ENCODE results near the gene ENDOU. TPM values are rescaled to one million over a fixed set of nuclear protein-coding genes. Genes with fewer than 3 reads are reported as not detected.

The ENDOU gene
- total and polyA plus RNA-seq, 4 experiments from 2014 or later, result not detected

- peaks cover 22 to 45% (median 30%) of the 10 kb centered on the region in 4 donors for H3K4me1 Mint-ChIP-seq
- Histone ChIP-seq H3K27ac (ENCODE audit: low read depth, low read length) (no peak overlapping the region), H3K36me3 (ENCODE audit: insufficient read depth, low read length) (no peaks in the 10 kb centered on the region), H3K4me1 (ENCODE audit: insufficient read depth, low read length) (peaks cover 40% of the 10 kb centered on the region), H3K27me3 (ENCODE audit: insufficient read depth, low read length) (no peaks in the 10 kb centered on the region), H3K9me3 (ENCODE audit: control insufficient read depth in 1 of 2, low read length in 2 of 2) (no peaks in the 10 kb centered on the region), H3K4me3 (ENCODE audit: low read length in 2 of 2) (no peak overlapping the region)
- peaks cover 0 to 15% of the 10 kb centered on the region in 2 donors for H3K36me3 Mint-ChIP-seq
- CTCF ChIA-PET (ENCODE audit: partially characterized antibody), result interaction anchor here (2.9 to 16.7 kb wide), 3 partner anchors 34 to 126 kb away, joined by 26 to 318 read pairs (median 185); partner anchors contain the start of gene SLC48A1
- peaks cover 0 to 2% (median 0%) of the 10 kb centered on the region in 8 donors for H3K9me3 Mint-ChIP-seq
- no peak overlapping the region for H3K4me3 Mint-ChIP-seq
- POLR2A ChIA-PET (ENCODE audit: partially characterized antibody), result interaction anchor here (1.6 kb wide), 1 partner anchor 125 kb away, joined by 5 read pairs; no protein-coding TSS in a partner anchor
- peak overlapping the region in 3 of 7 donors; percentile 15 to 37 (median 26) for H3K27ac Mint-ChIP-seq
- H3K27me3 Mint-ChIP-seq, result no peaks in the 10 kb centered on the region
- intact Hi-C loops (cut with micrococcal nuclease), result loop anchor here (5.0 kb wide), 1 partner anchor 253 kb away; the partner anchor contains the start of gene TMEM106C
- DNase-seq, result no peak
Observed at GRCh38 chr12:47709237-47709636, 16.1 kb downstream of the ENDOU start.

- POLR2A ChIA-PET (ENCODE audit: partially characterized antibody), result interaction anchor here (1.3 to 2.7 kb wide), 4 partner anchors 65 to 113 kb away, joined by 3 to 18 read pairs (median 7); partner anchors contain the start of genes HDAC7 and SLC48A1
- CTCF ChIA-PET (ENCODE audit: partially characterized antibody), result interaction anchor here (1.0 to 16.7 kb wide), 7 partner anchors 7 to 100 kb away, joined by 3 to 318 read pairs (median 4); partner anchors contain the start of gene SLC48A1
- H3K27ac ChIP-seq (ENCODE audit: low read depth, low read length), result no peak overlapping the region
Observed at GRCh38 chr12:47707905-47708543, 17.3 kb downstream of the ENDOU start.

DNA sequence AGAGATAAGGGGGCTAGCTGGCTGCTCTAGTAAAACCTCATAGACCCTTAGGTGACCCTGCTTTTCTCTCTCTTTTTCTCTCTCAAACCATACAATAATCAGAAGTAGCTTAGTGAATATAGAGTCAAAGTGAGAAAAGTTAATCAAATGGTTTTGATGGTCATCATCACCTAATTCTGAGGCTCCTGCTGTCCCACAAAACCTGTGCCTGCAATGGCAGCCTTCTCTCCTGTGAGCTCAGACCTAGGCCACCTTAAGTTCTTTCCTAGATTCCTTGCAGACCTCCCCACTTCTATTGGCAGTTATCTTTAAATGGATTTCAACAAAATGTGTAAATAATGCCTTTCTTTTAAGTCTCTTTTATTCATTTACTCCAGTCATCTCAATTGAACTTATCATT, 17.9 kb downstream of the ENDOU start:
- POLR2A ChIA-PET (ENCODE audit: partially characterized antibody), result interaction anchor here (0.7 to 2.7 kb wide), 8 partner anchors 51 to 399 kb away, joined by 3 to 18 read pairs (median 4); partner anchors contain the start of genes HDAC7, RAPGEF3, SENP1 and SLC48A1
- Mint-ChIP-seq H3K4me3 (peak overlapping the region; percentile 40 to 100 (median 67)), H3K27ac (peak overlapping the region; percentile 13 to 93 (median 81)), H3K4me1 (peaks cover 34 to 56% (median 45%) of the 10 kb centered on the region in 4 donors), H3K9me3 (peaks cover 0 to 2% (median 0%) of the 10 kb centered on the region in 8 donors), H3K27me3 (no peaks in the 10 kb centered on the region), H3K36me3 (peaks cover 0 to 22% of the 10 kb centered on the region in 2 donors)
- CTCF ChIA-PET (ENCODE audit: partially characterized antibody), result interaction anchor here (0.7 to 16.7 kb wide), 10 partner anchors 8 to 1717 kb away, joined by 3 to 318 read pairs (median 4); partner anchors contain the start of gene SLC48A1
- H3K4me1 ChIP-seq (ENCODE audit: insufficient read depth, low read length), result peaks cover 54% of the 10 kb centered on the region
- DNase-seq, result no peak
- intact Hi-C loops (cut with micrococcal nuclease), result loop anchor here (2.0 to 5.0 kb wide), 2 partner anchors 255 to 449 kb away; partner anchors contain the start of genes ASB8 and TMEM106C
- H3K27ac ChIP-seq (ENCODE audit: low read depth, low read length), result no peak overlapping the region
- H3K36me3 ChIP-seq (ENCODE audit: insufficient read depth, low read length), result no peaks in the 10 kb centered on the region
- no peaks in the 10 kb centered on the region for H3K9me3 ChIP-seq (ENCODE audit: control insufficient read depth in 1 of 2, low read length in 2 of 2)
- H3K27me3 ChIP-seq (ENCODE audit: insufficient read depth, low read length), result no peaks in the 10 kb centered on the region
- no peak overlapping the region for H3K4me3 ChIP-seq (ENCODE audit: low read length in 2 of 2)

More at GRCh38 chr12:47707905-47708543, 17.3 kb downstream of the ENDOU start:
- Histone ChIP-seq H3K36me3 (ENCODE audit: insufficient read depth, low read length) (no peaks in the 10 kb centered on the region), H3K9me3 (ENCODE audit: control insufficient read depth in 1 of 2, low read length in 2 of 2) (no peaks in the 10 kb centered on the region), H3K4me3 (ENCODE audit: low read length in 2 of 2) (no peak overlapping the region), H3K27me3 (ENCODE audit: insufficient read depth, low read length) (no peaks in the 10 kb centered on the region), H3K4me1 (ENCODE audit: insufficient read depth, low read length) (peaks cover 52% of the 10 kb centered on the region)
- Mint-ChIP-seq H3K36me3 (peaks cover 0 to 21% of the 10 kb centered on the region in 2 donors), H3K4me3 (peak overlapping the region; percentile 26 to 100 (median 67)), H3K9me3 (peaks cover 0 to 2% (median 0%) of the 10 kb centered on the region in 8 donors), H3K4me1 (peaks cover 31 to 56% (median 41%) of the 10 kb centered on the region in 4 donors), H3K27ac (peak overlapping the region; percentile 62 to 93 (median 83)), H3K27me3 (no peaks in the 10 kb centered on the region)
- no peak for DNase-seq
- intact Hi-C loops (cut with micrococcal nuclease), result loop anchor here (2.0 to 5.0 kb wide), 2 partner anchors 254 to 449 kb away; partner anchors contain the start of genes ASB8 and TMEM106C

GRCh38 chr12:47705566-47706425, 19.5 kb downstream of the ENDOU start, which contains the start of gene RPAP3:
RPAP3 (minus strand) TSS chr12:47706030; CDS start chr12:47702840, 3,190 bp downstream.
- H3K27me3 Mint-ChIP-seq, result no peaks in the 10 kb centered on the region
- CTCF ChIA-PET (ENCODE audit: partially characterized antibody), result interaction anchor here (0.6 to 16.7 kb wide), 13 partner anchors 9 to 663 kb away, joined by 3 to 318 read pairs (median 4); partner anchors contain the start of gene SLC48A1
- H3K27ac Mint-ChIP-seq, result peak within 1 kb of the TSS; percentile 93 to 99 (median 97)
- peaks cover 5% of the 10 kb centered on the region for H3K36me3 ChIP-seq (ENCODE audit: insufficient read depth, low read length)
- peaks cover 0 to 2% (median 0%) of the 10 kb centered on the region in 8 donors for H3K9me3 Mint-ChIP-seq
- intact Hi-C loops (cut with micrococcal nuclease), result loop anchor here (1.0 to 5.0 kb wide), 3 partner anchors 10 to 451 kb away; partner anchors contain the start of genes ASB8 and TMEM106C
- H3K4me1 Mint-ChIP-seq, result peaks cover 35 to 56% (median 47%) of the 10 kb centered on the region in 4 donors
- no peaks in the 10 kb centered on the region for H3K9me3 ChIP-seq (ENCODE audit: control insufficient read depth in 1 of 2, low read length in 2 of 2)
- H3K4me3 ChIP-seq (ENCODE audit: low read length in 2 of 2), result peak within 1 kb of the TSS; percentile 60 to 70
- H3K4me1 ChIP-seq (ENCODE audit: insufficient read depth, low read length), result peaks cover 54% of the 10 kb centered on the region
- H3K27ac ChIP-seq (ENCODE audit: low read depth, low read length), result peak within 1 kb of the TSS; percentile 81
- H3K36me3 Mint-ChIP-seq, result peaks cover 4 to 26% of the 10 kb centered on the region in 2 donors
- H3K27me3 ChIP-seq (ENCODE audit: insufficient read depth, low read length), result no peaks in the 10 kb centered on the region
- peak within 1 kb of the TSS; percentile 95 to 100 (median 98) for H3K4me3 Mint-ChIP-seq
- peak; percentile 93 to 96 (median 93) for DNase-seq
- POLR2A ChIA-PET (ENCODE audit: partially characterized antibody), result interaction anchor here (0.7 to 2.7 kb wide), 23 partner anchors 9 to 1491 kb away, joined by 3 to 18 read pairs (median 4); partner anchors contain the start of genes ASB8, HDAC7, RAPGEF3 and SENP1

DNA sequence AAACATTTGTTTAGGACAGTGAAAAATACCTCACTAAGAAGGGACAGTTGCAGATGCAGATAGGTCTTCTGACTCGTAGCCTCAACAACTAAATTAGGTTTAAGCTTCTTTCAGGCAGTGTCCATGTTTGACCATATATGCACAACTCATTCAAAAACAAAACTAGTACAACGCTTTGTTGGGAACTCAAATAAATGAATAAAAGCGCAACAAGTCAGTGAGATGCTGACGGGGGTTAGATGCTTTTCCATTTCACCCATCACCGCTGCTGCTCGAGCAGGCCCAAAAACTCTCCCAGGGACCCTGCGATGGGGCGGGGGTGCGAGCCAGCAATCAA, 20.1 kb downstream of the ENDOU start:
- CTCF ChIA-PET (ENCODE audit: partially characterized antibody), result interaction anchor here (0.6 to 16.7 kb wide), 7 partner anchors 10 to 662 kb away, joined by 3 to 318 read pairs (median 9); partner anchors contain the start of gene SLC48A1
- peak overlapping the region; percentile 91 to 98 (median 96) for H3K4me3 Mint-ChIP-seq
- peaks cover 38 to 59% (median 50%) of the 10 kb centered on the region in 4 donors for H3K4me1 Mint-ChIP-seq
- Histone ChIP-seq H3K36me3 (ENCODE audit: insufficient read depth, low read length) (peaks cover 11% of the 10 kb centered on the region), H3K4me1 (ENCODE audit: insufficient read depth, low read length) (peaks cover 54% of the 10 kb centered on the region), H3K27ac (ENCODE audit: low read depth, low read length) (peak overlapping the region; percentile 81), H3K9me3 (ENCODE audit: control insufficient read depth in 1 of 2, low read length in 2 of 2) (no peaks in the 10 kb centered on the region), H3K27me3 (ENCODE audit: insufficient read depth, low read length) (no peaks in the 10 kb centered on the region), H3K4me3 (ENCODE audit: low read length in 2 of 2) (peak overlapping the region; percentile 60 to 70)
- POLR2A ChIA-PET (ENCODE audit: partially characterized antibody), result interaction anchor here (0.6 to 2.7 kb wide), 4 partner anchors 8 to 635 kb away, joined by 3 to 18 read pairs (median 6); partner anchors contain the start of genes ASB8 and SLC48A1
- H3K9me3 Mint-ChIP-seq, result peaks cover 0 to 2% (median 0%) of the 10 kb centered on the region in 8 donors
- no peak for DNase-seq
- H3K27me3 Mint-ChIP-seq, result no peaks in the 10 kb centered on the region
- intact Hi-C loops (cut with micrococcal nuclease), result loop anchor here (5.0 kb wide), 1 partner anchor 257 kb away; the partner anchor contains the start of gene TMEM106C
- peaks cover 10 to 32% of the 10 kb centered on the region in 2 donors for H3K36me3 Mint-ChIP-seq
- H3K27ac Mint-ChIP-seq, result peak overlapping the region; percentile 44 to 97 (median 92)

DNA sequence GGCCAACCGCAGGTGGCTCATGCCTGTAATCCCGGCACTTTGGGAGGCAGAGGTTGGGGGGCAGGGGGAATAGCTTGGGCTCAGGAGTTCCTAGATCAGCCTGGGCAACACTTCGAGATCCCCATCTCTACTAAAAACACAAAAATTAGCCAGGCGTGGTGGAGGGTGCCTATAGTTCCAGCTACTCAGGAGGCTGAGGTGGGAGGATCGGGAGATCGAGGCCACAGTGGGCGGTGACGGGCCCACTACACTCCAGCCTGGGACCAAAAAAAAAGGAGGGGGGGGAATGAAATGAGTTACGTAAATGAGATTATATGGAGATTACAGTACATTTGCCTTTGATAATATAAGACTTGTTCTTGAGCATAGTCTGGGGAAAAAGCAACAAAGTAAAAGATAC, 20.6 kb downstream of the ENDOU start:
- Mint-ChIP-seq H3K9me3 (peaks cover 0 to 2% (median 0%) of the 10 kb centered on the region in 8 donors), H3K36me3 (peaks cover 14 to 35% of the 10 kb centered on the region in 2 donors), H3K27me3 (no peaks in the 10 kb centered on the region), H3K4me3 (peak overlapping the region; percentile 91 to 98 (median 96)), H3K4me1 (peaks cover 38 to 59% (median 50%) of the 10 kb centered on the region in 4 donors), H3K27ac (peak overlapping the region; percentile 35 to 93 (median 83))
- intact Hi-C loops (cut with micrococcal nuclease), result loop anchor here (5.0 kb wide), 1 partner anchor 258 kb away; the partner anchor contains the start of gene TMEM106C
- Histone ChIP-seq H3K36me3 (ENCODE audit: insufficient read depth, low read length) (peaks cover 11% of the 10 kb centered on the region), H3K27ac (ENCODE audit: low read depth, low read length) (no peak overlapping the region), H3K27me3 (ENCODE audit: insufficient read depth, low read length) (no peaks in the 10 kb centered on the region), H3K9me3 (ENCODE audit: control insufficient read depth in 1 of 2, low read length in 2 of 2) (no peaks in the 10 kb centered on the region), H3K4me1 (ENCODE audit: insufficient read depth, low read length) (peaks cover 54% of the 10 kb centered on the region), H3K4me3 (ENCODE audit: low read length in 2 of 2) (peak overlapping the region; percentile 60 to 70)
- CTCF ChIA-PET (ENCODE audit: partially characterized antibody), result interaction anchor here (0.9 to 16.7 kb wide), 6 partner anchors 9 to 134 kb away, joined by 3 to 318 read pairs (median 11); partner anchors contain the start of gene SLC48A1
- POLR2A ChIA-PET (ENCODE audit: partially characterized antibody), result interaction anchor here (0.6 kb wide), 1 partner anchor 634 kb away, joined by 3 read pairs; no protein-coding TSS in a partner anchor
- DNase-seq, result no peak
